ENCODE results near the gene PRKAR1B.

GRCh38 chr7:693280-693679 is 33.8 kb downstream of the PRKAR1B start:
- TF ChIP-seq, protein P1, sequence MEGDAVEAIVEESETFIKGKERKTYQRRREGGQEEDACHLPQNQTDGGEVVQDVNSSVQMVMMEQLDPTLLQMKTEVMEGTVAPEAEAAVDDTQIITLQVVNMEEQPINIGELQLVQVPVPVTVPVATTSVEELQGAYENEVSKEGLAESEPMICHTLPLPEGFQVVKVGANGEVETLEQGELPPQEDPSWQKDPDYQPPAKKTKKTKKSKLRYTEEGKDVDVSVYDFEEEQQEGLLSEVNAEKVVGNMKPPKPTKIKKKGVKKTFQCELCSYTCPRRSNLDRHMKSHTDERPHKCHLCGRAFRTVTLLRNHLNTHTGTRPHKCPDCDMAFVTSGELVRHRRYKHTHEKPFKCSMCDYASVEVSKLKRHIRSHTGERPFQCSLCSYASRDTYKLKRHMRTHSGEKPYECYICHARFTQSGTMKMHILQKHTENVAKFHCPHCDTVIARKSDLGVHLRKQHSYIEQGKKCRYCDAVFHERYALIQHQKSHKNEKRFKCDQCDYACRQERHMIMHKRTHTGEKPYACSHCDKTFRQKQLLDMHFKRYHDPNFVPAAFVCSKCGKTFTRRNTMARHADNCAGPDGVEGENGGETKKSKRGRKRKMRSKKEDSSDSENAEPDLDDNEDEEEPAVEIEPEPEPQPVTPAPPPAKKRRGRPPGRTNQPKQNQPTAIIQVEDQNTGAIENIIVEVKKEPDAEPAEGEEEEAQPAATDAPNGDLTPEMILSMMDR (IDR thresholded peaks at IDR 0.05): no peak
- TF ChIP-seq POLR2A (IDR thresholded peaks at IDR 0.05): no peak
